Neural cell (in vitro differentiated cells): ENCODE results near the gene WDR81. TPM values are rescaled to one million over a fixed set of nuclear protein-coding genes. Genes with fewer than 3 reads are reported as not detected.

ENCODE experiments used
- H2AFZ ChIP-seq: fragments of 200-600, 300-800 bp; sonication (generic), shearing (Covaris generic); 2 replicates; pipeline ENCODE4 v1.6.0; 2014; ENCODE audit warnings: low read depth, mild to moderate bottlenecking, antibody characterized with exemption, low read length, moderate library complexity
- H3F3A ChIP-seq: fragments of 200-600 bp; shearing (Covaris generic); 2 replicates; pipeline ENCODE4 v1.6.1; 2016; ENCODE audit warnings: mild to moderate bottlenecking, moderate library complexity, mixed read lengths, antibody characterized with exemption, low read length; ENCODE audit not compliant: insufficient read depth, poor library complexity, severe bottlenecking
- H3K27ac ChIP-seq: fragments of 200-600, 300-800 bp; sonication (generic), shearing (Covaris generic); 2 replicates; pipeline ENCODE4 v1.5.1; 2014; ENCODE audit warnings: mild to moderate bottlenecking, low read length, moderate library complexity
- H3K27me3 ChIP-seq: fragments of 300-800, 200-600 bp; sonication (generic), shearing (Covaris generic); 2 replicates; pipeline ENCODE4 v1.6.0; 2014; ENCODE audit warnings: mild to moderate bottlenecking, low read depth, low read length, moderate library complexity; ENCODE audit not compliant: insufficient read depth
- H3K36me3 ChIP-seq: fragments of 300-800, 200-600 bp; sonication (generic), shearing (Covaris generic); 2 replicates; pipeline ENCODE4 v1.5.1; 2014; ENCODE audit warnings: mild to moderate bottlenecking, antibody characterized with exemption, low read length, moderate library complexity; ENCODE audit not compliant: insufficient read depth
- H3K4me2 ChIP-seq: fragments of 300-800, 200-600 bp; sonication (generic), shearing (Covaris generic); 2 replicates; pipeline ENCODE4 v1.6.0; 2014; ENCODE audit warnings: mild to moderate bottlenecking, low read length
- H3K4me3 ChIP-seq: fragments of 300-800, 200-600 bp; sonication (generic), shearing (Covaris generic); 2 replicates; pipeline ENCODE4 v1.5.1; 2014; ENCODE audit warnings: mild to moderate bottlenecking, low read length, moderate library complexity
- H3K79me2 ChIP-seq: fragments of 200-600 bp; shearing (Covaris generic); replicated peaks from 2 replicates; pipeline ENCODE4 v1.6.0; 2014; ENCODE audit warnings: mild to moderate bottlenecking, low read length, moderate library complexity; ENCODE audit not compliant: insufficient read depth
- H3K9ac ChIP-seq: fragments of 300-800, 200-600 bp; sonication (generic), shearing (Covaris generic); 2 replicates; pipeline ENCODE4 v1.6.1; 2016; ENCODE audit warnings: mild to moderate bottlenecking, low read length, mixed read lengths
- H3K9me2 ChIP-seq: fragments of 200-600 bp; shearing (Covaris generic); 2 replicates; pipeline ENCODE4 v1.6.1; 2016; ENCODE audit warnings: mild to moderate bottlenecking, low read length, mixed read lengths; ENCODE audit not compliant: insufficient read depth
- H3K9me3 ChIP-seq: fragments of 200-600, 300-800 bp; sonication (generic), shearing (Covaris generic); 2 replicates; pipeline ENCODE4 v1.6.1; 2016; ENCODE audit warnings: mild to moderate bottlenecking, mixed run types, low read length, moderate library complexity, mixed read lengths
- H4K20me1 ChIP-seq: fragments of 200-600 bp; shearing (Covaris generic); 2 replicates; pipeline ENCODE4 v1.6.1; 2016; ENCODE audit warnings: mild to moderate bottlenecking, mixed run types; ENCODE audit not compliant: insufficient read depth
- EP300 ChIP-seq: fragments of 450-650 bp; conservative IDR thresholded peaks from 2 replicates; pipeline ENCODE4 v1.6.1; 2014; ENCODE audit warnings: antibody characterized with exemption, mild to moderate bottlenecking, moderate library complexity; ENCODE audit not compliant: poor library complexity, severe bottlenecking
- MXI1 ChIP-seq: fragments of 450-650 bp; conservative IDR thresholded peaks from 2 replicates; pipeline ENCODE4 v1.6.1; 2014; ENCODE audit warnings: antibody characterized with exemption, mild to moderate bottlenecking; ENCODE audit not compliant: poor library complexity, severe bottlenecking
- POLR2AphosphoS5 ChIP-seq: IDR thresholded peaks from 2 replicates; pipeline ENCODE4 v1.6.1; 2012
- RAD21 ChIP-seq: fragments of 450-650 bp; conservative IDR thresholded peaks from 2 replicates; pipeline ENCODE4 v1.6.1; 2014; ENCODE audit warnings: antibody characterized with exemption, mild to moderate bottlenecking, moderate library complexity
- SMC3 ChIP-seq: fragments of 450-650 bp; conservative IDR thresholded peaks from 2 replicates; pipeline ENCODE4 v1.6.1; 2014; ENCODE audit warnings: antibody characterized with exemption, mild to moderate bottlenecking, moderate library complexity; ENCODE audit not compliant: poor library complexity
- TAF1 ChIP-seq: IDR thresholded peaks from 2 replicates; pipeline ENCODE4 v1.6.1; 2012; ENCODE audit warnings: low read depth
- polyA plus RNA-seq: library from polyadenylated mRNA; depleted of rRNA; stranded (reverse); fragments of >200 nt; gene quantifications from 2 replicates; pipeline ENCODE4 v1.2.3, GENCODE V29; 2014
- TF ChIP-seq, protein P1 (sequence below): IDR thresholded peaks from 2 replicates; pipeline ENCODE4 v1.6.1; 2012; ENCODE audit warnings: borderline replicate concordance

WDR81 gene
- polyA plus RNA-seq, 1 donor from 2014 or later, result 5.4 TPM

DNA sequence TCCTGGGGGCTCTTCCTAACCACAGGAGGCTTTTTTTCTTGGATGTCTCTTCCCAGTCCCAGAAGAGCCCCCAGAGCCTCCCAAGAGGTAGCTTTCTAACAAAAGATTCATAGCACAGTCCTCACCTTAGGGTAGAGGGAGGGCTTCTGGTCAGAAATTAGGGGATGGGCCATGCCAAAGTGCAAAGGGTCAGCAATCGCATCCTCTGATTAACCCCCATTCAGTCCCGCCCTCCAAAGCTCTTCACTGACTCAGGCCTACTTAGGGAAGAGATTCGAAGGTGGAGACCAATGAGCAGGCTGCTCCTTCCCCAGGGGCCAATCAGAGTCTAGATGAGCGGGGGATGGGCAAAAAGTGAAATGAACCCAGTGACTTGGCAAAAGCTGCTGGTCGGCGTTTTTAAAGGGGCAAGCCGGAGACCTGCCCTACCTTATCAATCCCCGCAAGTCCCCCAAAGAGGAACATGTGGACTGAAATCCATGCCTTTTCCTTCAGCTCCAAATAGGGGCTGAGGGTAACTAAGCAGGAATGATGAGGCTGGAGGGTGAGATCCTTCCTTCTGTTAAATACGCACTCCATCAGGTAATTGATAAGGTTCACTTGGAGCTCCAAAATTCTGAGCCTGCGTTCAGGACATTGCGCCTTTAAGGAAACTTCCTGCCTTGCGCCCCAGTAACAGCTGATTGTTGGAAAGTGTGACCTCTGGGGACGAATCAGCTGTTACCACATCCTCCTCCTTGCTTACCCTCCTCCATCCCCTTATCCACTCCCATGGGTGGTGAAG, 7.4 kb upstream of the WDR81 start:
- Histone ChIP-seq H3K9me3 (no peaks in the 10 kb centered on the region), H4K20me1 (no peaks in the 10 kb centered on the region), H3K79me2 (peaks cover 4% of the 10 kb centered on the region), H3K27ac (peak overlapping the region; percentile 87), H3K27me3 (no peaks in the 10 kb centered on the region), H3K9me2 (no peaks in the 10 kb centered on the region), H3F3A (peaks cover 4% of the 10 kb centered on the region), H3K36me3 (no peaks in the 10 kb centered on the region), H3K4me2 (peak overlapping the region; percentile 88), H3K9ac (peak overlapping the region; percentile 82), H2AFZ (peak overlapping the region; percentile 75), H3K4me3 (peak overlapping the region; percentile 96)
- TF ChIP-seq, protein P1, sequence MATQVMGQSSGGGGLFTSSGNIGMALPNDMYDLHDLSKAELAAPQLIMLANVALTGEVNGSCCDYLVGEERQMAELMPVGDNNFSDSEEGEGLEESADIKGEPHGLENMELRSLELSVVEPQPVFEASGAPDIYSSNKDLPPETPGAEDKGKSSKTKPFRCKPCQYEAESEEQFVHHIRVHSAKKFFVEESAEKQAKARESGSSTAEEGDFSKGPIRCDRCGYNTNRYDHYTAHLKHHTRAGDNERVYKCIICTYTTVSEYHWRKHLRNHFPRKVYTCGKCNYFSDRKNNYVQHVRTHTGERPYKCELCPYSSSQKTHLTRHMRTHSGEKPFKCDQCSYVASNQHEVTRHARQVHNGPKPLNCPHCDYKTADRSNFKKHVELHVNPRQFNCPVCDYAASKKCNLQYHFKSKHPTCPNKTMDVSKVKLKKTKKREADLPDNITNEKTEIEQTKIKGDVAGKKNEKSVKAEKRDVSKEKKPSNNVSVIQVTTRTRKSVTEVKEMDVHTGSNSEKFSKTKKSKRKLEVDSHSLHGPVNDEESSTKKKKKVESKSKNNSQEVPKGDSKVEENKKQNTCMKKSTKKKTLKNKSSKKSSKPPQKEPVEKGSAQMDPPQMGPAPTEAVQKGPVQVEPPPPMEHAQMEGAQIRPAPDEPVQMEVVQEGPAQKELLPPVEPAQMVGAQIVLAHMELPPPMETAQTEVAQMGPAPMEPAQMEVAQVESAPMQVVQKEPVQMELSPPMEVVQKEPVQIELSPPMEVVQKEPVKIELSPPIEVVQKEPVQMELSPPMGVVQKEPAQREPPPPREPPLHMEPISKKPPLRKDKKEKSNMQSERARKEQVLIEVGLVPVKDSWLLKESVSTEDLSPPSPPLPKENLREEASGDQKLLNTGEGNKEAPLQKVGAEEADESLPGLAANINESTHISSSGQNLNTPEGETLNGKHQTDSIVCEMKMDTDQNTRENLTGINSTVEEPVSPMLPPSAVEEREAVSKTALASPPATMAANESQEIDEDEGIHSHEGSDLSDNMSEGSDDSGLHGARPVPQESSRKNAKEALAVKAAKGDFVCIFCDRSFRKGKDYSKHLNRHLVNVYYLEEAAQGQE, result no peak
- peak; percentile 10 for TF ChIP-seq EP300

DNA sequence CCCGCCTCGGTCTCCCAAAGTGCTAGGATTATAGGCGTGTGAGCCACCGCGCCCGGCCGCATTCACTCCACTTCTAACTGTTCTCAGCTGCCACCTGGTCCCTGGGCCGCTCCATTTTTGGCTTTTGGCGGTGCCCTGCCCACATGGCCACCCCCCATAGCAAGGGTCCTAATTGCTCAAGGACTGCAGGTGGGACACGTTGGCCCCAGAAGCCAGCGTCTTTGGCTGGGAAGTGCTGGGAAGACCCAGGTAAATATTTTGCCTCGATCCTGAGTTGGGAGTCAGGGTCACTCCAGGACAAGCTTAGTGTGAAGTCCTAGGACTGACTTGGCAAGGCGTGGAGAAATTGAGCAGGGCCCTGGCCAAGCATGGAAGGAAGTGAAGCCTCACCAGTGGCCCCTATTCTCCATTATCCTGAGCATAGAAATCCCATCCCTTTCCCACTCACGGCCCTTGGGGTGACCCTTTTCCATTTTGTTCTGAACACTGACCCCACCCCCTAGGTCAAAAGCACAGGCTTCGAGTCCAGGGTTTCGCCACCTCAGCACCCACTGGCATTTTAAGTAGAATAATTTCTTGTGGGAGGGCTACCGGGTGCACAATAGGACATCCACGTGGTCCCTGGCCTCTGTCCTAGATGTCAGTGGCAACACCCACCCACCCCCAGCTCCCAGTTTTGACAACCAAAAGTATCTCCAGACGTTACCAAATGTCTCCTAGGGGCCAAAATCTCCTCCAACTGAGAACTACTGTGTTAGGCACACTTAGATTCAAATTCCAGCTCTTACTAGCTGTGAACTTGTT, 5.9 kb upstream of the WDR81 start:
- Histone ChIP-seq H3K4me2 (no peak overlapping the region), H3F3A (peaks cover 4% of the 10 kb centered on the region), H3K4me3 (no peak overlapping the region), H3K9ac (no peak overlapping the region), H3K9me2 (no peaks in the 10 kb centered on the region), H2AFZ (no peak overlapping the region), H3K9me3 (no peaks in the 10 kb centered on the region), H3K36me3 (no peaks in the 10 kb centered on the region), H3K27me3 (no peaks in the 10 kb centered on the region), H3K27ac (no peak overlapping the region), H4K20me1 (no peaks in the 10 kb centered on the region), H3K79me2 (peaks cover 4% of the 10 kb centered on the region)
- no peak for TF ChIP-seq TAF1
- TF ChIP-seq MXI1, result no peak
- no peak for TF ChIP-seq RAD21
- no peak for TF ChIP-seq EP300
- TF ChIP-seq POLR2AphosphoS5, result no peak
- TF ChIP-seq, protein P1, result no peak
- no peak for TF ChIP-seq SMC3
